ENCODE data around the gene EDC3. TPM values are rescaled to one million over a fixed set of nuclear protein-coding genes. Genes with fewer than 3 reads are reported as not detected.

Gene EDC3
- total and polyA plus RNA-seq, 7 donors: 11.6 to 22.0 (median 16.8) TPM

DNA sequence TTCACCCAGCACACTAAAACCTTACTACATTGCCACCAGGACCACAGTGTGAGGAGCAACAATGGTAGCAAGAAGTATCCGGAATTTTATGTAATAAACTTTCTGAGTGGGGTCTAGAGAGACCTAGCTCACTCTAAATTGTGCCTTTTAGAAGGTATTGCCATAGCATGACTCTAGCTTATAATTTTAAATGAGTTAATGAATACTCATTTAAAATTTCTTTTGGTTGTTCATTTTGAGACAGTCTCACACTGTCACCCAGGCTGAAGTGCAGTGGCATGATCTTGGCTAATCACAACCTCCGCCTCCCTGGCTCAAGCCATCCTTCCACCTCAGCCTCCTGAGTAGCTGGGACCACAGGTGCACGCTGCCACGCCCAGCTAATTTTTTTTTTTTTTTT is 26.2 kb downstream of the EDC3 start:
- Histone ChIP-seq H3K36me3 (peaks cover 6 to 52% (median 26%) of the 10 kb centered on the region in 4 donors), H3K27me3 (no peaks in the 10 kb centered on the region), H3K9me3 (no peaks in the 10 kb centered on the region), H3K4me3 (no peak overlapping the region), H3K4me1 (peaks cover 0 to 7% (median 5%) of the 10 kb centered on the region in 4 donors), H3K27ac (no peak overlapping the region)
- intact Hi-C loops (cut with DNase I): no loop called here
- TF ChIP-seq, protein P1, sequence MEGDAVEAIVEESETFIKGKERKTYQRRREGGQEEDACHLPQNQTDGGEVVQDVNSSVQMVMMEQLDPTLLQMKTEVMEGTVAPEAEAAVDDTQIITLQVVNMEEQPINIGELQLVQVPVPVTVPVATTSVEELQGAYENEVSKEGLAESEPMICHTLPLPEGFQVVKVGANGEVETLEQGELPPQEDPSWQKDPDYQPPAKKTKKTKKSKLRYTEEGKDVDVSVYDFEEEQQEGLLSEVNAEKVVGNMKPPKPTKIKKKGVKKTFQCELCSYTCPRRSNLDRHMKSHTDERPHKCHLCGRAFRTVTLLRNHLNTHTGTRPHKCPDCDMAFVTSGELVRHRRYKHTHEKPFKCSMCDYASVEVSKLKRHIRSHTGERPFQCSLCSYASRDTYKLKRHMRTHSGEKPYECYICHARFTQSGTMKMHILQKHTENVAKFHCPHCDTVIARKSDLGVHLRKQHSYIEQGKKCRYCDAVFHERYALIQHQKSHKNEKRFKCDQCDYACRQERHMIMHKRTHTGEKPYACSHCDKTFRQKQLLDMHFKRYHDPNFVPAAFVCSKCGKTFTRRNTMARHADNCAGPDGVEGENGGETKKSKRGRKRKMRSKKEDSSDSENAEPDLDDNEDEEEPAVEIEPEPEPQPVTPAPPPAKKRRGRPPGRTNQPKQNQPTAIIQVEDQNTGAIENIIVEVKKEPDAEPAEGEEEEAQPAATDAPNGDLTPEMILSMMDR (IDR thresholded peaks at IDR 0.05): no peak
- TF ChIP-seq EP300 (IDR thresholded peaks at IDR 0.05) (no peak), POLR2A (IDR thresholded peaks at IDR 0.05) (no peak), POLR2AphosphoS5 (IDR thresholded peaks at IDR 0.05) (no peak)
- 89 to 94% methylated on average over 4 of the region's 4 CpGs for WGBS, 2 donors
- DNase-seq: no peak

DNA sequence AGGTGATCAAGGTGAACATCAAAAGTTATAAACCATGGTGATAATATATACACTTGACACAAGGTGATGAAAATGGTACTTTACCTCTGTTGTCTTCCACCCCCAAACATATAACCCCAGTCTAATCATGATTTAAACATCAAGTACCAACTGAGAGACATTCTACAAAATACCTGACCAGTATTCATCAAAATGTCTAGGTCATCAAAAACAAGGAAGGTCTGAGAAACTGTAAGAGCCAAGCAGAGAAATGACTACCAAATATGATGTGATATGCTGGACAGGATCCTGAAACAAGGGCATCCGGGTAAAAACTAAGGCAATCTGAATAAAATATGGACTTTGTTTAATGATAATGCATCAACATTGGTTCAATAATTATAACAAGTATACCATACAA is 27.8 kb downstream of the EDC3 start:
- H3K27ac ChIP-seq: no peak overlapping the region
- DNase-seq: no peak
- peaks cover 6 to 35% (median 20%) of the 10 kb centered on the region in 4 donors for H3K36me3 ChIP-seq
- TF ChIP-seq, protein P1 (IDR thresholded peaks at IDR 0.05): no peak
- no peak for TF ChIP-seq POLR2AphosphoS5 (IDR thresholded peaks at IDR 0.05)
- no peak for TF ChIP-seq EP300 (IDR thresholded peaks at IDR 0.05)
- TF ChIP-seq POLR2A (IDR thresholded peaks at IDR 0.05): no peak
- WGBS, 2 donors: 90 to 91% methylated on average over 1 of the region's 1 CpG
- intact Hi-C loops (cut with DNase I): no loop called here
- no peaks in the 10 kb centered on the region for H3K9me3 ChIP-seq
- peaks cover 0 to 22% (median 22%) of the 10 kb centered on the region in 4 donors for H3K4me1 ChIP-seq
- no peaks in the 10 kb centered on the region for H3K27me3 ChIP-seq
- H3K4me3 ChIP-seq: no peak overlapping the region

DNA sequence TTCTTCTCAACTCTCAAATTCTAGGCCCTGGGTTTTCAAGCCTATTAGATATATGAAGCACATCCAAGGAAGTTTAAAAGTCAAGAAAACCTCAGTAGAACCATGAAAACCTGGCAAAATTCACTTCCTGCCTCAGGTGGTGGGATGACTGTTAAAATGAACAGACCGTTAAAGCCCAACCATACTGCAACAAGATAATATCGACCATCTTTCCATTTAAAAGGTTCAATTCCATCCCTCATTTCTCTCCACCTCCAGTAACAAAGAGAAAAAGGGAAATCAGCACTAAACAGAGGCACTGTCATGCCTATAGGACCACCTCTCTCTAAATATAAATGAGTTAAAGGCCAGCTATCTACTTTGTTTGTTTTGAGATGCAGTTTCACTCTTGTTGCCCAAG is 31.2 kb downstream of the EDC3 start:
- Histone ChIP-seq H3K27ac (peak overlapping the region; percentile 38 to 62 (median 50)), H3K9me3 (no peaks in the 10 kb centered on the region), H3K4me3 (no peak overlapping the region), H3K4me1 (peaks cover 0 to 31% (median 24%) of the 10 kb centered on the region in 4 donors), H3K36me3 (peaks cover 0 to 8% (median 0%) of the 10 kb centered on the region in 4 donors), H3K27me3 (no peaks in the 10 kb centered on the region)
- TF ChIP-seq POLR2AphosphoS5 (IDR thresholded peaks at IDR 0.05) (no peak), POLR2A (IDR thresholded peaks at IDR 0.05) (no peak), EP300 (IDR thresholded peaks at IDR 0.05) (no peak)
- TF ChIP-seq, protein P1 (IDR thresholded peaks at IDR 0.05): no peak
- intact Hi-C loops (cut with DNase I): no loop called here
- DNase-seq: no peak
- 35 to 74% methylated on average over 2 of the region's 2 CpGs for WGBS, 2 donors

DNA sequence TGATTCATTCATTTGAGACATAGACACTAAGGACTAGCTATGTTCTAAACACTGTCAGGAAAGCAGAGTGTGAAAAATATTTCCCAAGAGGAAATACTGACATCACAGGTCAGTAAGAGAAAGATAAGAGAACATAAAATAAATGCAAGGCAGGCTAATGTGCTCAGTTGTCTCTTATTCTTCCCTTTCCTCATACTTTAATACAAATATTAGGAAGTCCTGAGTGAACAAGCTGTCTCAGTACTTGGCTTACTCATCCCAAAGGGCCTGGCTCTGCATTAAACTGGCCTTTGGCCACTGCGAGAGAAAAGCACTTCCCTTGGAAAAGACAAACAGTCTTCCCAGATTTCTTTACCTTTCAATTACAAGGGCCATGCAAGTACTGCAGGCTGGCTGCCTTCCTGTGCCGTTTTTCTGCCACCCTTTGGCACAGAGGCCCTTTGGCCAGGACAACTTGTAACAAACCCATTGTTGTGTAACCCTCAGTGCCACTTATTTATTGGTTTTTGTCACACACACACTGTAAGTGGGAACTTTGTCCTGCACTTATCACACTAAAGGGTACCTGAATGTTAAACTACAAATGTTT is 31.7 kb downstream of the EDC3 start:
- Histone ChIP-seq H3K27me3 (no peaks in the 10 kb centered on the region), H3K36me3 (peaks cover 0 to 3% (median 0%) of the 10 kb centered on the region in 4 donors), H3K27ac (peak overlapping the region; percentile 38 to 62 (median 50)), H3K4me1 (peaks cover 0 to 31% (median 24%) of the 10 kb centered on the region in 4 donors), H3K9me3 (no peaks in the 10 kb centered on the region), H3K4me3 (no peak overlapping the region)
- intact Hi-C loops (cut with DNase I): no loop called here
- WGBS, 2 donors: 10 to 48% methylated on average over 2 of the region's 2 CpGs
- DNase-seq: no peak
- TF ChIP-seq EP300 (IDR thresholded peaks at IDR 0.05) (no peak), POLR2A (IDR thresholded peaks at IDR 0.05) (no peak), POLR2AphosphoS5 (IDR thresholded peaks at IDR 0.05) (no peak)
- TF ChIP-seq, protein P1 (IDR thresholded peaks at IDR 0.05): no peak

Measured in sigmoid colon (tissue), 7 donors.